ENCODE data around the gene HEBP2.

DNA sequence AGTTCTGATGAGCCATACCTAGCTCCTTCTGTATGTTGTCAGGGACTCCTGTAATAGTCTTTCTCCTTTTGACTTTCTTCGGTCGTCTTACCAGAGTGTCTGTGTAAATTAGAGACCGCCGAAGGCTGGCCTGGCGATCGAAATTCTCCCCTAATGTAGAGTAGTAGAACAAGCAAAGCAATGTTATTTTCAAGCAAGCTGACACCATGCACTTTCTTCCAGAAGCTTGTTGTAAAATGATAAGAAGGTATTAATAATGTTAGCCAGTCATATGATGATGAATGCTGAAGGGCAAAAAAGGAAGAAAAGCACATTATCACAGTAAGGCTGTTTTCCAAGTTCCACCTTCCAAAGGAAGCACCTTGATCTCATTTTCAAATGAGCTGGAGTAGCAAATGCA is 37.9 kb downstream of the HEBP2 start:
- TF ChIP-seq, protein P1, sequence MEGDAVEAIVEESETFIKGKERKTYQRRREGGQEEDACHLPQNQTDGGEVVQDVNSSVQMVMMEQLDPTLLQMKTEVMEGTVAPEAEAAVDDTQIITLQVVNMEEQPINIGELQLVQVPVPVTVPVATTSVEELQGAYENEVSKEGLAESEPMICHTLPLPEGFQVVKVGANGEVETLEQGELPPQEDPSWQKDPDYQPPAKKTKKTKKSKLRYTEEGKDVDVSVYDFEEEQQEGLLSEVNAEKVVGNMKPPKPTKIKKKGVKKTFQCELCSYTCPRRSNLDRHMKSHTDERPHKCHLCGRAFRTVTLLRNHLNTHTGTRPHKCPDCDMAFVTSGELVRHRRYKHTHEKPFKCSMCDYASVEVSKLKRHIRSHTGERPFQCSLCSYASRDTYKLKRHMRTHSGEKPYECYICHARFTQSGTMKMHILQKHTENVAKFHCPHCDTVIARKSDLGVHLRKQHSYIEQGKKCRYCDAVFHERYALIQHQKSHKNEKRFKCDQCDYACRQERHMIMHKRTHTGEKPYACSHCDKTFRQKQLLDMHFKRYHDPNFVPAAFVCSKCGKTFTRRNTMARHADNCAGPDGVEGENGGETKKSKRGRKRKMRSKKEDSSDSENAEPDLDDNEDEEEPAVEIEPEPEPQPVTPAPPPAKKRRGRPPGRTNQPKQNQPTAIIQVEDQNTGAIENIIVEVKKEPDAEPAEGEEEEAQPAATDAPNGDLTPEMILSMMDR (conservative IDR thresholded peaks at IDR 0.05; ENCODE audit: low read length): no peak
- TF ChIP-seq EZH2phosphoT487 (IDR thresholded peaks at IDR 0.05; ENCODE audit: borderline replicate concordance, low read depth, low read length): no peak

Data from OCI-LY7 (cell line).